Right hindlimb (tissue), 1 donor: ENCODE results near the gene CD36.

Source experiments
- DNase-seq: peaks from one replicate; pipeline ENCODE4 v3.0.0-alpha.2; 2018

CD36 gene

DNA sequence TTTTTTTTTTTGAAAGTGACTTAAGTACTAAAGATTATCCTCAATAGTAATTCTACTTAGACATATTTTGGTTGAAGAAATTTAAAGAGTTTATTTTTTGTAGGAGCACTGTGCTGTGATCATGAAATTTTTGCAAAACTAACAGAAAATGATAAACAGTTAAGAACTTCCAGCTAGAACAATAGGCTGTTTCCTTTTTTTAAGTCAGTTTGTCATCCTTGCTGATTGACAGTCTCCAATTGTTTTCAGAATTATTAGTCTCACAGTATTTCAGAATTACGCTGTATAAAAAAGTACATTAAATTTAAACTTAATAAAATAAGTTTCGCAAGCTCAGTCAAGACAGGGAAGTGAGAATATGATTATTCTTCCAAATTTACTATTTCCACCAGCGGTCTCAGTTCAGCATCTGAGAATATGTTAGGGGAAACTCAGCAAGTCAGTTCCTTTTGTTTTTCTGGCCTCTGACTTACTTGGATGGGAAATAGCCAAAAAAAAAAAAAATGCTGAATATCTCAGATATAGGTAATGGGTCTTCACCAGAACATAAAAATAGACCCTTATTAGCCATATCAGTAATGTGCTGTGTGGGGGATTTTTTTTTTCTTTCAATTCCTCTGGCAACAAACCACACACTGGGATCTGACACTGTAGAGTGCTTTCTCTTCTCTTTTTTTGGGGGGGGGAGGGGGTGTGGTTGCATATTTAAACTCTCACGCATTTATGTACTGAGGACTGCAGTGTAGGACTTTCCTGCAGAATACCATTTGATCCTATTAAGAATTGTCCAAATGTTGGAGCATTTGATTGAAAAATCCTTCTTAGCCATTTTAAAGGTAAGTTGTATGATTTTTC, at the start of gene CD36:
Gene CD36, plus strand, starts transcription at position 732 of the 855 bp plus-strand sequence. CDS start 8,099 bp downstream, outside the sequence.
- no peak for DNase-seq

DNA sequence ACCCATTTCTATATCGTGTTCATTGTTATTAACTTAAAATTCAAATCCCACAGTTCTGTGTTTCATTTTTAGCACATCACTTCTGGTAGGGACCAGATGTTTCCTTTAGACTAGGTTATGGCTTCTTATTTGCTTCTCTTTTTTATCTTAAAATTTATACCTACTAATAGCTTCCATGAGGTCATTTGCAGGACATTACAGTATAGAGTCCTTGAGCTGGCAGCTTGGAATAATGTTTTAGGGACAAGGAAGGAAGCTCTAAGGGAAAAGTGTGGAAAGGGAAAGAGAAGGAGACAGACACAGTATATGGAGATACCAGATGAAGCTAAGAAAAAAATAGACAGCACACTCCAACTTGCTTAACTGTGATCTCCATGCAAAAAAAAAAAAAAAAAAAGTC, 48.8 kb upstream of the CD36 start:
- no peak for DNase-seq

DNA sequence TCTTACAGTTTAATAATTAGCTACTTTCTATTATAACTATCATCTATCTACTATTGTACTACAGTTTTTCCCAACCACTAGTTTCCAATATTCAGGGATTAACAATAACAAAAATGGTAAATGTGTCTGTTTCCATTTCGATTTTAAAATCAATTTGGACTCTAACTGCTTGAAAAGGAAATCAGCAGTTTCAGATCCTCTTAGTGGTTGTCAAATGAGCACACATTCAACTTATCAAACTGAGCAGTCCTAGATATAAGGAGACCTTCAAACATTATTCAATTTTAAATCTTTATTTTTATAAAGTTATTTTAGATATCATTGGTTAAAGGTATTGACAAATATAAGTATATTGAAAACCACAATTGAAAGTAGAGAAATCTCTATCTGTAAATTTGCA, 46.8 kb upstream of the CD36 start:
- no peak for DNase-seq

DNA sequence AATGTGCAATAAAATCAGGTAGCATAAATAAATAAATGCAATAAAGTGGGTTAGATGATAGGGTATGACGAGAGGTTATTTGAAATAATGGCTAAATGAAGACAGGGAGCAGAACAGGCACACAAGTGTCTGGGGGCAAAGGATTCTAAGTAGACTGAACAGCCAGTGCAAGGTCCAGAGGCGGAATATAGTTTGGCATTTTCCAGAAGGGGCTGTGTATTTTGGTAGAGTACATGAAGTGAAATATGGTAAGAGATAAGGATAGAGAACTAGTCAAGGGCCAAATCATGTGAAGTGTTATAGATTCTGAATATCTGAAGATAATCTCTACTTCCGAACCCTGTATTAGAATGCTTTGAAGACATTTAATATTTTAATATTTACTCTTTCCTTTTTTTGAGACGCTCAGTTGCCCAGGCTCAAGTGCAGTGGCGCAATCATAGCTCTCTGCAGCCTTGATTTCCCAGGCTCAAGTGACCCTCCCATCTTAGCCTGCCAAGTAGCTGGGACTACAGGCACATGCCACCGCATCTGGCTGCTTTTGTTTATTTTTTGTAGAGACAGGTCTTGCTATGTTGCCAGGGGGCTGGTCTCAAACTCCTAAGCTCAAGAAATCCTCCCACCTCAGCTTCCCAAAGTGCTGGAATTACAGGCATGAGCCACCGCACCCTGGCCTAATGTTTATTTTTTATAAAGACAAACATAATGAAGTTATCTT, 44.4 kb upstream of the CD36 start:
- no peak for DNase-seq

DNA sequence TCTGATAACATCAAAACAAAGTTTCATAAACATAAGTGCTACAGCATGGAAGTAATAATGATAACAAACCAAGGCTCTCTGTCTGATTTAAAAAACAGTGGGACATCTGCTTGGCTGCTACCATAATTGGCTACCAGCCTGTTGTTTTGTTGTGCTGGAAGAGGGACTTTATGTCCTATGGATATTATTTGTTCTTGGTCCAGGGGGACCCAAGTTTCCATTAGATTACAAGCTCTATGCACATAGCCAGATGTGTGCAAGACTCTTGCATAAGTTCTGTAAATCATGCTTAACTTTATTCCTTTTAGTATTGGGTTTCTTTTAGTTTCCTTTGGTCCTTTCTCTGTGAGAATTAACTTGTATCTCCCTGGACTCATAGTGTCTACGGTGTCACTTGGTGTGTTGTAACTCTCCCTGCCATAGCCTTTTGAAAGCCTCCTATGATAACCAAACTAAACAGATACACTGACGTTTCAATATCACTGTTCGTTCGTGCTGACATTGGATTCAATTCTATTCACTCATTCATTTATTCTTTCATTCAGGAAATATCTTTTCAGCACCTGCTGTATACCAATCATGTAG, 41.4 kb upstream of the CD36 start:
- peak; percentile 44 for DNase-seq

DNA sequence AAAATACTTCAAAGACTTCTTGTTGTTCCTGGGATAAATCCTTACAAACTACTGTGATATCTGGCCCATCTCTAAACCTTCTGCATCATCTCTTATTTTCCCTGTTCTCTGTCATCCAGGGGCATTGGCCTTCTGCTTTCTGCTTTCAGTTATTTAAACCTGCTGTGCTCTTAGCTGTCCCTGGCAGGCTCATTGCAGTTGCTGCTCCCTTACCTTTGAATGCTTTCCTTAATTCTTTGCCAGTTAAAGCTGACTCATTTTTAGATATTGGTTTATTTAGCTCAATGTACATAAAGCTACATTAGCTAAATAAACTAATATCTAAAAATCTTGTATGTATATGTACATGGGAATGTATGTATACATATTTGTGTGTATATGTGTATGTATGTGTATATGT, 40.6 kb upstream of the CD36 start:
- no peak for DNase-seq

DNA sequence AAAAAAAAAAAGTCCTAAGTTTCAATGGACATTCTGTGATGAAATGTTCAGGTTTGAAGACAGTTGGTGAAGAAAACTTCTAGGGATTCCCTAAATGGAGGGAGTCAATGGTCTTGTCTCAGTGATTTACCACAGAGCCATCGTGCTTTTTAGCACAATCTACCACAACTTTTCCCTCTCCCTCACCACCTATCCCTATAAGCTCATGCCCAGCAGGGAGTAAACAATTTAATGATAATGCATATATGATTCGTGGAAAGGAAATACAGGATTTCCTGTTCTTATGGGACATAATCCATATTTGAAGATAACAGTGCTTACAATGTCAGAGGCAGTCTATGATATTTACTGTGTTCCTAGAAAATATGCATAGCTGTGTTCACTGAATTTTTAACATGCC, 38.4 kb upstream of the CD36 start:
- DNase-seq: no peak

DNA sequence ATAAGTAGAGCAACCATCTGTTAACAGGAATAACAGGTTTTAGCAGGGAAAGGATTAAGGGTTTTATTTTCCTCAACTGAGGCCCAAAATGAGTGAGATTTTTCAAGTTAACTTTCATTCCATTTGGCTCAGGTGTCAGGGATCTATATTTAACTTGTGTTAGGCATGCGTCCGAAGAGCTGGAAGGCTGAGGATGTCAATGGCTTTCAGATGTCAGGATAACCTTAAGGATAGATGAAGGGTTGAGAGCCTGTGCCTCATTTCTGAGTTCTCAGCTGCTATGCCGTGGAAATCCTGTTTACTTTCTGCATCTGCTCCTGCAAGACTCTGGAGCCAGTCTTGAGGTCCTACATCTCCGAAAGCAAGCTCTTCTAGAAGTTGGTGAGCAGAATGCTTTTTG, 36.4 kb upstream of the CD36 start:
- no peak for DNase-seq

DNA sequence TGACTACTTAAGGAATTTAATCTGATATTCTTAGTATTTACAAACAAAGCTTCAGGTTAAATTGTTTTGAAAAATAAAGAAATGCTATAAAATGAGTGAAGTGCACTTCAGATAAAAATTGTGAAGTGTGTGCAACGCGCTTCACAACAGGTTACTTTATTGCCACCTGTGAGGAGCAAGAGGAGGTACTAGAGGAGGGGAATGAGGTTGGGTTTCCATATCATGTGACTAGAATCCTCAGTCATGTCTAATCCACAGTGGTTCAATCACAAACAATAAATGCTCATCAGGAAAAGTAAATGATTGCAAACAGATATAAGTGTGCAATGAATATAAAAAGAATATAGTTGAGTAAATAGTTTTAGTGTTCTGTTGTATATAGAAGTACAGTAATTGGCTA, 34.5 kb upstream of the CD36 start:
- no peak for DNase-seq

DNA sequence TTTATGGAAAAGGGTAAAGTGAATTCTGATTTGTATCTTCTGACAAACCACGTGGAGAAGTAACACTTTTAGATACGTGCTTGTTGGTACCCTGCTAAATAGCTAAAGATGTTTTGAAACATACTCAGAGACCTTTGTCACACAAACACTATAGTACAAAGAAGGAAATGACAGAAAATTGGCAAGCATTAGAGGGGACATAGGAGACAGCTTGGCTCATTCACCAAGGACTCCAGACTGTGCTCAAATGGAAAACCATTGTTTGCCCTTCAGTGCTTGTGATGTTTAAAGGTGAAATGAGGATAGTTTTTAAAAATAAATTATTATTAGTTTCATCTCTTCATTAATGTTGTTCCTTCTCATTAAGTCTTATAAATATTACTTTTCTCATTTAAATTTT, 34.0 kb upstream of the CD36 start:
- no peak for DNase-seq

DNA sequence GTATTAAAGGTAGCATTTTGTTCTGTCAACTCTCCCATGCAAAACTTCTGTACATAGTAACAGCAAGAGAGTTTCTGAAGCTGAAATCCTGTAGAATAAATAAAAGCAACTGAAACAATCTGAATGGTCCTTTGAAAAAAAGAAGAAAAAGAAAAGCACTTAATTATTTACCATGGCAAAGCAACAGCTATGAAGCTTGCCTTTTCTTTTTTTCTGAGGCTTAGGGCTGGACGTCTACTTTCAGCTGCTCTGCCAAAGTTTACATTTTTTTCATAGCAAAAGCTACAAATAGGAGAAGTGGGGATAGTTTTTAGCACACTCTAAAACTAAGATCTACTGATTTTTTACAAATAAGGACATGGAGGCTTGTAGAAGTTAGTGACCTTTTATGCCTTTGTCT, 31.3 kb upstream of the CD36 start:
- DNase-seq: no peak

DNA sequence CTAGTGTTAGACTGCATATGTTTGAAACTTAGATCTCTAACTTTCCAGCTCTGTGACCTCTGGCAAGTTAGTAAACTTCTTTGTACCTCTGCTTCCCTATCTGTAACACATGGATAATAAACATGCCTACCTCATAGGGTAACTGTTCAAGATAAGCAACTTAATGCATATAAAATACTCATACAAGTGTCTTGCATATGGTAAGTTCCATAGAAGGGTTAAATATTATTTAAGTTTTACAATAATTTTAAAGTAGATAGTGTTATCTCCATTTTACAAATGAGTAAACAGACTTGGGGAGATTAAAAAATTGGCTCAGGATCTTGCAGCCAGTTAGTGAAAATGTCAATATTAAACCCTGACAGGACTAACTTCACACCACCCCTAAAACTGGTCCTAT, 30.1 kb upstream of the CD36 start:
- DNase-seq: no peak

DNA sequence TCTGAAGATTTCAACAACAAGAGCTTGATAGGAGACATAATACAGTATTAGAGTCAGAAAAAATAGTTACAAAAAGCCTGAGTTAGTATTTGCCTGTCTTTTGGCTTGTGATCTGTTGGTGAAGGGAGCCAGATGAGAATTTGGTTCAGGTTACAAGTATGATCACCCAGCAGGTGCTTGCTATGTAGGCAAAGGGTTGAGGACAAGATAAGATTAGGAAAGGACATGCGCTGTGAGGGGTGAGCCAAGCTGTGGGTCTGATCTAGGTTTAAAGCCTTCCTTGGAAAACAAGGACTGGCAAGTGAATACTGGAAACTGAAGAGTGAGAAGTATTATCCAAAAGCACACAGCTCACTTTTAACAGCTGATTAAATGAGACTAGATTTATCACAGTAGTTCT, 28.7 kb upstream of the CD36 start:
- DNase-seq: no peak

DNA sequence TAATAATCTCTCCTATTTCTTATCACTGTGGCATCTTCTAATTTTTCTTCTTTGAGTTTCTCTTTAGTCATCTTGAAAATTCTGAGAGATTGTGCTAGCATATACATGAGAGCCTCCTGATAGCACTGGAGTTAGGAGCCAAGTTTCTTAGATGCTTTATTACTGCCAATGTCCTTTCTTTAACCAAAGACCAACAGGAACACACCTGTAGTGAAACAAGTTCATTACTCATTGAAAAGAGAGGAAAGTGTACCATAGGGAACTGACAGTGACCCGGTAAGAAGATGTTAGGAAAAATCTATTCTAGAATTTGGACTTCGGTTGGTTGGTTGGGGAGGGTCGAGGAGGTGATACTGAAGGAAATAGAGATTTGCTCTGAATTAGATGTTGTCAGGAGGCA, 27.1 kb upstream of the CD36 start:
- no peak for DNase-seq

DNA sequence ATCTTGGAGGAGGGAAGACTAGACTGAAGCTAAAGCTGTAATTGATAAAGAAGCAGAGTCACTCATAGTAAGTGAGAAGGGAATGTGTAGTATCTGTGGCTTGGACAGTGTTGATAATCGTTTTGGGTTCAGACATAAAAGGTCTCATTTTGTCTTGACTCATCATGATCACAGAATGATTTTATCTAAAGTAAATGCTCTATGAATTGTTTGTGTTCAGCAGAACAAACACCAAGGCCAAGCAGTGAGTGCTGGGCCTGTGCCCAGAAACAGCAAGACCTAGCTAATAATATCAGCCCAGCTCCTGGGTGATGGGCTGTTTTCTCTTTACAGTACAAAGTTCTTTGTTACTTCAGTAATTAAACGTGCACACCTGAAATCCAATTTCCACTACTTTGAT, 26.7 kb upstream of the CD36 start:
- peak; percentile 30 for DNase-seq

DNA sequence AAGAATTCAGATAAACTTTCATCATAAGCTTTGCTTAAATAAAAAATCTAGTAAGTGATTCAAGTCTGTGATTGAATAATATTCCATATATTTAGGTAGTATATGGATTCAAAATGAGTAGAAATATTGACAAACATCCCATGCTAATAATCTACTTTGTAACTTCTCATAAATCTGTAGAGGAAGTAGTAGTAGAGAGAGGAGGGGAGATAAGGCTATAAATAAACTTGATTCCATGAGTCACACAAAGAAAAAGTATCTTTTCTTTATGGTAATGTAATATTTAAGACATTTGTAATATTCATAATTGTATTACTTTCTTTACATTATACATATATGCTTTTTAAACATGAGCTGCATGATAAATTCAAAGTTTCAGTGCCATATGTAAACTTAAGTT, 25.6 kb upstream of the CD36 start:
- DNase-seq: no peak

DNA sequence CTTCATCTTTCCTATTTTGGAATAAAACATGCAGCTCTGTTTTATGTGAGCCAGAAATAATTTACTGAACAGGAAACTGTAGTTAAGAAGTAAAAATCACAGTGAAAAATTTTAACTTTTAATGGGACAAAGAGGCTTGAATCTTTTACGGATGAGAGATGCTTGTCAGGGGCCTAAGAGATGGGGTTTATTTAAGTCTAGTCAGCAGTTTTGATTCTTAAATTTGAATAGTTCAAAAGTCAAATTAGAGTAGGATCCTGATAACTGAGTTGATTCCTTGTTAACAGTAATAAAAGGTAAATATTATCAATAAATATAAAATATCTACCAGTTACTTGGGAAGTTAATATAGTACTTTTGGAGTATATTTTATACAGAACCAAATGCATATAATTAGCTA, 24.9 kb upstream of the CD36 start:
- no peak for DNase-seq

DNA sequence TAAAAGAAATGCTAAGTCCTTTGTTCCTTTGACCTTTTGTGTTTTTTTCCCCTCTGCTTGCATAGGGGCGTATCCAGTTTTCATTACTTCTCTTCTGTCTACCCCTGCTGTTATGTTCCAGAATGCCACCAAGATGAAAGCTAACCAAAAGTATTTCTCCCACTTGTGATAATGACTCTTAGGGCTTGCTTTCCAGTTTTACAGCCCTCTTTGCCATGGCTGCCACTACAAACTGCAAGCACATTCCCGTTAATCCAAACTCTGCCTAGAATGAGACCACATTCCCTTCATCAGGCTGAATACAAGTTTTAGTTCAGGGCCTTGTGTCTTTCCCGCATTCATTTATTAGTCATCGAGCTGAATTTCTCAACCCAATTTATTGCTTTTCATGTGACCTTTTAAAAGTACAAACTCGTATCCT, 23.6 kb upstream of the CD36 start:
- DNase-seq: no peak

DNA sequence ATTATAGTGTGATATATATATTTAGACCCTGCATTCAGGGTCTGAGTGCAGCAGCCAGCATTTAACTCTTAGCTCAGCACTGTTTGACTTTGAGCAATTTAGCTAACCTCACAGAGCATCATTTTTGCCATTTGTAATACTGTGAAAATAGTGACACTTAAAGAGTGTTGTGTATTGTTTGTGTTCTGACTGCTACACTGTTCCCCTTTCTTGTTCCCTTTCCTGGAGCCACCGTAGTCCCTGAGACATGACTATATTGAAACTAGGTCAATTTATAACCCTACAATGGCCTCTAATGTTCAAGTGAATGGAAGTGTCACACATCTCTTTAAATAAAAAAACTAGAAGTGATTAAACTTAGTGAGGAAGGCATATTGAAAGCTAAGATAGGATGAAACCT, 20.3 kb upstream of the CD36 start:
- no peak for DNase-seq

DNA sequence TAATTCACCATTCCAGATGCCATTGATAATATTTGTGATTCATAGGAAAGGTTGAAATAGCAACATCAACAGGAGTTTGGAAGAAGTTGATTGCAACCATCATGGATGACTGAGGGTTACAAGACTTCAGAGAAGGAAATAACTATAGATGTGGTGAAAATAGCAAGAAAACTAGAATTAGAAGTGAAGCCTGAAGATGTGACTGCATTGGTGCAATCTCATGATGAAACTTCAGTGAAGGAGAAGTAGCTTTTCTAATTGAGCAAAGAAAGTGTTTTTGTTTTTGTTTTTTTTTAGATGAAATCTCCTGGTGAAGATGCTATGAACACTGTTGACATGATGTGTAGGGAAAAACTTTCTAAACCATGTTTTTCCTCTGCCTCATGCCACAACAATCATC, 18.7 kb upstream of the CD36 start:
- no peak for DNase-seq

DNA sequence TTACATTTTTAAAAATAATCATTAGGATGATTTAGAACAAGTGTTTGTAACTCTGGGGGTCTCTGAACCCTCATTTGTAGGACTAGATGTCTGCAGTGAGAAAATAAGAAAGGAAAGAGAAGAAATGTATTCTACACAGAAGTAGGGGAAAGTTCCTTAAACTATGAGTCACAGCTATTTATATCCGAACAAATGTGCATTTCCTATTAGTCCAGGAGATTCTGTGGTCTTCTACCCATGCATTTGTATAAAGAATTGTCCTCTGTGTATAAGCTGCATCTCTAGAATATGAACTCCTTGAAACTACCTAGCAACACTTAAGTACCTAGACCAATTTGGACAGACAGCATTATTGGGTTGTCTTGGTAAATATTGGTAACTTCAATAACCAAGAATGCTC, 15.9 kb upstream of the CD36 start:
- no peak for DNase-seq

DNA sequence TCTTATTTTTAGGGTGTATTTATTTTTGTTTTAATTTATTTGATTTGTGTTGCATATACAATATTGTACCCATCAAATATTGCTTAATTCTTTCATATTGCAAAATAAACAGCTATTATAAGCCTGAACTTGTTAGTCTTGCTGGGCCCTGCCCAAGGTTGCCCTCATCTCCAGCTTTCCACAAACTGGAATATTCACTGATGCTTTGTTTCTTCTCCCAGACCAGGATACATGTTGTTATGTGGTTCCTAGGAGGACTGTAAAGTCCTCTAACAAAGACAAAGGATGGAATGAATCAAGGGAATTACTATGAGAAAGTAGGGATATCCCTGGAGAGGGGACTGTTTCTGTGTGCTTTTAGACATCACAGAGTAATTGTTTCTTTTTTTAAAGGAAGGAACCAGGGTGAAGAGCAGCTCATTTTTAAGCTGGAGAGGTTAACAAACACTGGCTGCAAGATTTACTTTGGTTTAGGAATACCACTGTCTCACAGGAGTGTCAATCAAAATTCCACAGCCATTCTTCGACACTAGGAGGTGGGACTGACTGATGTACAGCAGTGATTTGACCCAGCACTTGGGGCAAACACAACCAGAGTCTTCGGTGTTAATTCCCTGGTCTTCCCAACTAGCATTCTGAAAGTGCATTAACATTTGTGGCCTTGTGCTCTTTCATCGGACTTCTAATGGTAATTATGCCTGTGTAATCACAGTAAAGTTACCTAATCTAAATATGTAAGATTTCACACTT, 14.8 kb upstream of the CD36 start:
- DNase-seq: no peak

DNA sequence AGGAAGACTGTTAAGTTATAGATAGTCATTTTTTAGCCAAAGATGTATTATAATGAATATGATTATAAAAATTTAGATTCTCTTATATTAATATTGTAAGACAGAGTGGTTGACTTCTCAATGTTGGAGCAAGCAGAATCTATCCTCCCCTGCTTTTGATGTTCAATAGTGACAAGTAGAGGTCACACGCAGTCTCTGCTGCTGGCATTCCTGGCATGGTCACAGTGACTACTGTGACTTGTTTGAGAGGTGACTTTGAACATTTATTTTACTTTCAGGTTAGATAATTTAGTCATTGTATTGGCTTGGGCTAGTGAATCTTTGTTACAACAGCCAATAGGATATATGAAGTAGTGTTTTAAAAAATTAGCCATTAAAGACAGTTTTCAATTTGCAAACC, 13.7 kb upstream of the CD36 start:
- DNase-seq: no peak
